Uterus (tissue), 4 donors: ENCODE measurements around the gene ZNF423. TPM values are rescaled to one million over a fixed set of nuclear protein-coding genes. Genes with fewer than 3 reads are reported as not detected.

Experiments used
- DNase-seq, 2 donors: peaks; one replicate each; pipeline ENCODE4 v3.0.0-alpha.2; 2019 to 2020
- H3K27ac ChIP-seq, 2 donors: fragments of 200-600 bp; sonication (generic); 1 replicate in 1 of 2; 2 replicates in 1 of 2; pipeline ENCODE4 v1.5.1; 2016 to 2018
- H3K27me3 ChIP-seq, 2 donors: fragments of 200-600 bp; sonication (generic); one replicate each; pipeline ENCODE4 v1.5.1; 2018 to 2019; ENCODE audit warnings: control low read depth in 1 of 2
- H3K36me3 ChIP-seq, 2 donors: fragments of 200-600 bp; sonication (generic); one replicate each; pipeline ENCODE4 v1.5.1; 2019; ENCODE audit warnings: control low read depth in 1 of 2
- H3K4me1 ChIP-seq, 2 donors: fragments of 200-600 bp; sonication (generic); one replicate each; pipeline ENCODE4 v1.5.1; 2018 to 2019; ENCODE audit warnings: control low read depth in 1 of 2
- H3K4me3 ChIP-seq, 2 donors: fragments of 200-600 bp; sonication (generic); 1 replicate in 1 of 2; 2 replicates in 1 of 2; pipeline ENCODE4 v1.5.1; 2018 to 2019; ENCODE audit warnings: mild to moderate bottlenecking in 1 of 2
- H3K9me3 ChIP-seq, 2 donors: fragments of 200-600 bp; sonication (generic); one replicate each; pipeline ENCODE4 v1.5.1; 2019; ENCODE audit warnings: control low read depth in 1 of 2
- POLR2A ChIP-seq, 2 donors: fragments of 450-650 bp; IDR thresholded peaks; one replicate each; pipeline ENCODE4 v1.6.1; 2016; ENCODE audit warnings: antibody characterized with exemption in 2 of 2, mild to moderate bottlenecking in 1 of 2, moderate library complexity in 1 of 2
- intact Hi-C: fragments of 100-400 bp; cut with DNase I; formaldehyde crosslinking; loops from one replicate; pipeline ENCODE4 v1.15.1; 2023; ENCODE audit warnings: low total_unique reads
- total RNA-seq, 4 donors: library from RNA; depleted of rRNA in 3 of 4; stranded (reverse); fragments of >200 nt in 3 of 4; gene quantifications; one replicate each; pipeline versions ENCODE4 v1.1.0 to v1.2.4, GENCODE V29; 2014 to 2023
- TF ChIP-seq, protein P1 (sequence below), 4 experiments: fragments of 200-600 bp in 2 of 4; fragments of 450-650 bp in 2 of 4; sonication (generic) in 2 of 4; IDR thresholded peaks; one replicate each; pipeline ENCODE4 v1.5.1; 2016 to 2019; ENCODE audit warnings: antibody characterized with exemption in 4 of 4, mild to moderate bottlenecking in 2 of 4, moderate library complexity in 1 of 4
- donor health status: DM: yes; HTN: yes; CAD: no.

ZNF423 gene
- total RNA-seq, 4 donors from 2014 or later, result 7.1 to 33.5 (median 14.7) TPM

DNA sequence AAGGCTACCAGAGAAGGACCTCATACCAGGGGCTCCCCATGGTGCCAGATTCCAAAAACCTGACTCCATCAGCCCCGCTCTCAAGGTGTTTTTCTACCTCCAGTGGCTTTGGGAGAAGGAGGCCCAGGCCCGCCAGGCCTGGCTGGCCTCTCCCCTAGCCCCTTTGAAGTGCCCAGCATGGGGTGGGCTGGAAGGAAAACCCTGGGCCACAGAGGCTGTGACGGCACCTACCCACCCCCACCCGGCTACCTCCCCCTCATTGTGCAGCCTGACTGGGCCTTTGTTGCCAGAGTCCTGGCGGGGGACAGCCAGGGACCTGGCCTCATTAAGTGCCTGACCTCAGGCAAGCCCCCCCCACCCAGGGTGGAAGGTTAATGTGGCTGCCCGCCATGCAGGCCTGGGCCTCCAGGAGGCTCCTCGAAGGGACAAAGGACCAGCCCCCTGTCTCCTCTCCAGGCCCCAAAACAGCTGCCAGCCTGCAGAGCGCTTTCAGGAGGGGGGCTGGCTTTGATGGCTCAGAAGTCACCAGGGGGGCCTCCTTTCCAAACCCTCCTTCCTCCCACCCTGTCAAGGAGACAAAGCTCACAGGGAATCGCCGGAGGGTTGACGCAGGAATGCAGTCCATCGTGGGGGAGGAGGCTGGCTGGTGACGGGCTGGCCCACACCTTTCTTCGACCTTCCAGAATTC is 159.4 kb downstream of the ZNF423 start:
- Histone ChIP-seq H3K27me3 (no peaks in the 10 kb centered on the region), H3K36me3 (no peaks in the 10 kb centered on the region), H3K9me3 (no peaks in the 10 kb centered on the region), H3K4me3 (no peak overlapping the region), H3K27ac (no peak overlapping the region), H3K4me1 (peaks cover 5 to 16% of the 10 kb centered on the region in 2 donors)
- no peak for DNase-seq
- TF ChIP-seq, protein P1, sequence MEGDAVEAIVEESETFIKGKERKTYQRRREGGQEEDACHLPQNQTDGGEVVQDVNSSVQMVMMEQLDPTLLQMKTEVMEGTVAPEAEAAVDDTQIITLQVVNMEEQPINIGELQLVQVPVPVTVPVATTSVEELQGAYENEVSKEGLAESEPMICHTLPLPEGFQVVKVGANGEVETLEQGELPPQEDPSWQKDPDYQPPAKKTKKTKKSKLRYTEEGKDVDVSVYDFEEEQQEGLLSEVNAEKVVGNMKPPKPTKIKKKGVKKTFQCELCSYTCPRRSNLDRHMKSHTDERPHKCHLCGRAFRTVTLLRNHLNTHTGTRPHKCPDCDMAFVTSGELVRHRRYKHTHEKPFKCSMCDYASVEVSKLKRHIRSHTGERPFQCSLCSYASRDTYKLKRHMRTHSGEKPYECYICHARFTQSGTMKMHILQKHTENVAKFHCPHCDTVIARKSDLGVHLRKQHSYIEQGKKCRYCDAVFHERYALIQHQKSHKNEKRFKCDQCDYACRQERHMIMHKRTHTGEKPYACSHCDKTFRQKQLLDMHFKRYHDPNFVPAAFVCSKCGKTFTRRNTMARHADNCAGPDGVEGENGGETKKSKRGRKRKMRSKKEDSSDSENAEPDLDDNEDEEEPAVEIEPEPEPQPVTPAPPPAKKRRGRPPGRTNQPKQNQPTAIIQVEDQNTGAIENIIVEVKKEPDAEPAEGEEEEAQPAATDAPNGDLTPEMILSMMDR (IDR thresholded peaks at IDR 0.05), result no peak
- TF ChIP-seq POLR2A (IDR thresholded peaks at IDR 0.05), result no peak
- intact Hi-C loops, result no loop called here

DNA sequence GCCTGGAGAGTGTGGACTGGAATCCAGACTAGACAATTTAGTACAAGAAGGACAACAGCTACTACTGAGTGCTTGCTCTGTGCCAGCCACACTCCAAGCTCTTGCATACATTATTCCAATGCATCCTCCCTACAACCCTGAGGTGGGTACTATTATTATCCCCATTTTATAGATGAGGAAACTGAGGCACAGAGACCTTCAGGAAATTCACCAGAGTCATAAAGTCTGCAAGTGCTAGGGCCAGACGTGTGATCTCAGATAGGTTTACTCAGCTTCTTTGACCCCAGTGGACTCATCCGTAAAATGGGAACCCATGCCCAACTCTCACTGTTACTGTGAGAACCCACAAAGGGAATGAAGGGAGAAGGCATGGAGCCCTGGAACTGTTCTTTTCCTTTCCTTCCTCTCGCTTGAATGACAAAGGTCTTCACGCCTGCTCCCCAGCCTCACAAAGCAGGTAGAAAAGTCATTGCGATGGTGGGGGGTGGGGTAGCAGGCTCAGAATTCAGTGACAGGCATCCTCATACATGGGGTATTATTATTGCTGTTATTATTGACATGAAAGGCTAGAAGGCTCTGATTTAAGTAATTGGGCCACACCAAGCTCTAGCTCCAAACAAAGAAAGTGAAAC is 160.0 kb downstream of the ZNF423 start:
- intact Hi-C loops, result no loop called here
- Histone ChIP-seq H3K27me3 (no peaks in the 10 kb centered on the region), H3K36me3 (no peaks in the 10 kb centered on the region), H3K9me3 (no peaks in the 10 kb centered on the region), H3K4me1 (peaks cover 0 to 16% of the 10 kb centered on the region in 2 donors), H3K27ac (no peak overlapping the region), H3K4me3 (no peak overlapping the region)
- no peak for DNase-seq
- TF ChIP-seq, protein P1 (IDR thresholded peaks at IDR 0.05), result no peak
- no peak for TF ChIP-seq POLR2A (IDR thresholded peaks at IDR 0.05)

DNA sequence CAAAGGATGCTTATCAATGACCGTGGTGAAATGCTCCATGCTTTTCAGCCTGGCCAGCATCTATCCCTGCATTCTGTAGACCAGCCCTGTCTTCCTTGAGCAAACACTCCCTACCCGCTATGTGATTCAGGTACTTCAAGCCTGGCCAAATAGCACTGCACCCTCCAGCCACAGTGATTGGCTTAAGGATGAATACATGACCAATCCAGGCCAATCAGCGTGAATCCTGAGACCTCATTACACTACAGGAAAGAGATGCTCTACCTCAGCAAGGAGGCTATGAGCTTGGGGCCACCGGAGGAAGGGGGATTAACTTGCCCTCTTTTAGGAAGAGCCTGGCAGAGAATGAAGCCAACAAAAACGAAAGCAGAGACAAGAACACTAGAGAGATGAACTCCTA is 162.5 kb downstream of the ZNF423 start:
- H3K4me1 ChIP-seq, result no peaks in the 10 kb centered on the region

DNA sequence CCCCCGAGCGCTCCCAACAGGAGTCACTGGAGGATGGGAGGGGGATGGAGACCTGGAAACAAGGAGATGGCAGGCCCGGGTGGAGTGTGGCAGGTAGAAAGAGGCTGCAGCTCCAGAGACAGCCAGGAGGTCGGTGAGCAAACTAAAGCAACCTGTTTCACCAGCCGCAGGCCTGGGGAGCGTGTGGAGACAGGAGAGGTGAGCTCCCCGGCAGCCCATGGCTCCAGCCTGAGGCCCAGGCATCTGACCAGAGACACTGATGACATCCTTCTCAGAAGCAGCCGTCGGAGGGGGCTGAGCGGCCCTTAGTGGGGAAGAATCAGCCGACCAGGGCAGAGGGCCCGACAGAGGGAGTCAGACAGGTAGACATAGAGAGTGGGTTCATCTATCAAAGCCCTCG is 165.1 kb downstream of the ZNF423 start:
- TF ChIP-seq, protein P1 (IDR thresholded peaks at IDR 0.05), result no peak
- TF ChIP-seq POLR2A (IDR thresholded peaks at IDR 0.05), result no peak
- H3K4me3 ChIP-seq, result no peak overlapping the region
- no peaks in the 10 kb centered on the region for H3K9me3 ChIP-seq
- intact Hi-C loops, result no loop called here
- H3K4me1 ChIP-seq, result no peaks in the 10 kb centered on the region
- no peak overlapping the region for H3K27ac ChIP-seq
- DNase-seq, result no peak
- H3K27me3 ChIP-seq, result no peaks in the 10 kb centered on the region
- H3K36me3 ChIP-seq, result no peaks in the 10 kb centered on the region

More for the DNA sequence above, 162.5 kb downstream of the ZNF423 start:
- no peaks in the 10 kb centered on the region for H3K36me3 ChIP-seq
- no peaks in the 10 kb centered on the region for H3K27me3 ChIP-seq
- no peak for DNase-seq
- no peak overlapping the region for H3K27ac ChIP-seq
- TF ChIP-seq, protein P1 (IDR thresholded peaks at IDR 0.05), result no peak
- no peak for TF ChIP-seq POLR2A (IDR thresholded peaks at IDR 0.05)
- intact Hi-C loops, result no loop called here
- H3K9me3 ChIP-seq, result no peaks in the 10 kb centered on the region
- H3K4me3 ChIP-seq, result no peak overlapping the region

DNA sequence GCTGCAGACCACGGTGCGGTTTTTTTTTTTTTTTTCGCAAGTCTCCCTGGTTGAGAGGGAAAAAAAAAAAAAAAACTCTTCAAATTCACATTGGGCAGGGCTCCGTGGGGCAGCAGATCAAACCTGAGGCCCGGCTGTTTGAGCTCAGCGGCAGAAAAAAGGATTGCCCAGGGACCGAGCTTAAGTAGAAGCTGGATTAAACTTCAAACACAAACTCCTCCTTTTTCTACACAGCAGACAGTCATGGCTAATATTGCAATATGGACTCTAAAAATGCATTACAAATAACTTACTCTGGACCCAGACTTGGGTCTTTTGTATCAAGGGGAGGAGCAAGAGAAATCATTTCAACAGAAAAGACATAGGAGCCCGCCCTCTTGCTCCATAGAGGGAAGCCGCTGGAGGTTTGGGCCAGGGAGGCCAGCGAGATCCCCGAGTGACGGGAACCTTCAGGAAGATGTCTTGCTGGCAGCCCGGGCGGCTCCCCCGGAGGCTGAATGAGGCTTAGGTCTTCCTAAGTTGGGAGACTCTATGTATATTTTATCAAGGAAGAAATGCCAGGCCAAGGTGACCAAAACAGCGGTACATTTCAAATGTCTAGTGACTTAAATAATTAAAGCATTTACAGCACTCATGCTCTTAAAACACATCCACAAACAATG is 167.7 kb downstream of the ZNF423 start:
- Histone ChIP-seq H3K36me3 (no peaks in the 10 kb centered on the region), H3K4me3 (no peak overlapping the region), H3K27me3 (no peaks in the 10 kb centered on the region), H3K9me3 (no peaks in the 10 kb centered on the region), H3K27ac (no peak overlapping the region), H3K4me1 (no peaks in the 10 kb centered on the region)
- intact Hi-C loops, result no loop called here
- DNase-seq, result no peak
- no peak for TF ChIP-seq POLR2A (IDR thresholded peaks at IDR 0.05)
- TF ChIP-seq, protein P1 (IDR thresholded peaks at IDR 0.05), result no peak
